ENCODE measurements around the gene PIK3CD. TPM values are rescaled to one million over a fixed set of nuclear protein-coding genes. Genes with fewer than 3 reads are reported as not detected.

PIK3CD gene
- polyA plus RNA-seq, 1 donor from 2014 or later = 4.2 TPM

- no peaks in the 10 kb centered on the region for H3K36me3 ChIP-seq (ENCODE audit: insufficient read depth, low read length)
- H3K79me2 ChIP-seq (replicated peaks; ENCODE audit: insufficient read depth, low read length) = no peaks in the 10 kb centered on the region
Observed at GRCh38 chr1:9610548-9610947, 41.0 kb upstream of the PIK3CD start.

GRCh38 chr1:9611716-9612115 lies 39.8 kb upstream of the PIK3CD start:
- Histone ChIP-seq H3K27me3 (ENCODE audit: insufficient read depth, low read depth, low read length) (no peaks in the 10 kb centered on the region), H4K20me1 (ENCODE audit: insufficient read depth) (no peaks in the 10 kb centered on the region), H3K9me2 (ENCODE audit: insufficient read depth, low read length) (no peaks in the 10 kb centered on the region), H3K9ac (ENCODE audit: low read length) (no peak overlapping the region), H3K4me2 (ENCODE audit: low read length) (no peak overlapping the region), H3K79me2 (replicated peaks; ENCODE audit: insufficient read depth, low read length) (no peaks in the 10 kb centered on the region), H3K9me3 (ENCODE audit: low read length) (no peaks in the 10 kb centered on the region), H2AFZ (ENCODE audit: low read depth, low read length) (no peak overlapping the region), H3K4me3 (ENCODE audit: low read length) (no peak overlapping the region), H3K27ac (ENCODE audit: low read length) (no peak overlapping the region), H3F3A (ENCODE audit: insufficient read depth, low read length, poor library complexity, severe bottlenecking) (no peaks in the 10 kb centered on the region), H3K36me3 (ENCODE audit: insufficient read depth, low read length) (no peaks in the 10 kb centered on the region)
- no peak for TF ChIP-seq SMC3 (conservative IDR thresholded peaks at IDR 0.05; ENCODE audit: poor library complexity)
- TF ChIP-seq CTCF (IDR thresholded peaks at IDR 0.05; ENCODE audit: poor library complexity, severe bottlenecking) = no peak
- no peak for TF ChIP-seq TAF1 (IDR thresholded peaks at IDR 0.05; ENCODE audit: low read depth)
- no peak for TF ChIP-seq POLR2AphosphoS5 (IDR thresholded peaks at IDR 0.05)
- no peak for TF ChIP-seq EZH2 (IDR thresholded peaks at IDR 0.05; ENCODE audit: borderline replicate concordance, insufficient read depth, low read length, poor library complexity, severe bottlenecking)
- TF ChIP-seq MXI1 (conservative IDR thresholded peaks at IDR 0.05; ENCODE audit: poor library complexity, severe bottlenecking) = no peak
- TF ChIP-seq EP300 (conservative IDR thresholded peaks at IDR 0.05; ENCODE audit: poor library complexity, severe bottlenecking) = no peak

More at GRCh38 chr1:9610548-9610947, 41.0 kb upstream of the PIK3CD start:
- TF ChIP-seq MXI1 (conservative IDR thresholded peaks at IDR 0.05; ENCODE audit: poor library complexity, severe bottlenecking) (no peak), TAF1 (IDR thresholded peaks at IDR 0.05; ENCODE audit: low read depth) (no peak), EZH2 (IDR thresholded peaks at IDR 0.05; ENCODE audit: borderline replicate concordance, insufficient read depth, low read length, poor library complexity, severe bottlenecking) (no peak), SMC3 (conservative IDR thresholded peaks at IDR 0.05; ENCODE audit: poor library complexity) (no peak), RAD21 (conservative IDR thresholded peaks at IDR 0.05) (no peak)
- no peaks in the 10 kb centered on the region for H3F3A ChIP-seq (ENCODE audit: insufficient read depth, low read length, poor library complexity, severe bottlenecking)
- no peaks in the 10 kb centered on the region for H3K9me3 ChIP-seq (ENCODE audit: low read length)
- no peak overlapping the region for H3K4me2 ChIP-seq (ENCODE audit: low read length)
- no peak overlapping the region for H3K27ac ChIP-seq (ENCODE audit: low read length)
- H3K9me2 ChIP-seq (ENCODE audit: insufficient read depth, low read length) = no peaks in the 10 kb centered on the region
- H3K4me3 ChIP-seq (ENCODE audit: low read length) = no peak overlapping the region
- H4K20me1 ChIP-seq (ENCODE audit: insufficient read depth) = no peaks in the 10 kb centered on the region
- no peak overlapping the region for H3K9ac ChIP-seq (ENCODE audit: low read length)
- no peaks in the 10 kb centered on the region for H3K27me3 ChIP-seq (ENCODE audit: insufficient read depth, low read depth, low read length)
- H2AFZ ChIP-seq (ENCODE audit: low read depth, low read length) = no peak overlapping the region

GRCh38 chr1:9612162-9612845 lies 39.2 kb upstream of the PIK3CD start:
- Histone ChIP-seq H3K36me3 (ENCODE audit: insufficient read depth, low read length) (no peaks in the 10 kb centered on the region), H3K9me3 (ENCODE audit: low read length) (no peaks in the 10 kb centered on the region), H4K20me1 (ENCODE audit: insufficient read depth) (no peaks in the 10 kb centered on the region), H3K4me3 (ENCODE audit: low read length) (no peak overlapping the region), H3K9ac (ENCODE audit: low read length) (no peak overlapping the region), H3K27ac (ENCODE audit: low read length) (no peak overlapping the region), H3K79me2 (replicated peaks; ENCODE audit: insufficient read depth, low read length) (no peaks in the 10 kb centered on the region), H3K27me3 (ENCODE audit: insufficient read depth, low read depth, low read length) (no peaks in the 10 kb centered on the region), H3K4me2 (ENCODE audit: low read length) (no peak overlapping the region), H2AFZ (ENCODE audit: low read depth, low read length) (no peak overlapping the region), H3K9me2 (ENCODE audit: insufficient read depth, low read length) (no peaks in the 10 kb centered on the region), H3F3A (ENCODE audit: insufficient read depth, low read length, poor library complexity, severe bottlenecking) (no peaks in the 10 kb centered on the region)
- no peak for TF ChIP-seq TAF1 (IDR thresholded peaks at IDR 0.05; ENCODE audit: low read depth)
- TF ChIP-seq MXI1 (conservative IDR thresholded peaks at IDR 0.05; ENCODE audit: poor library complexity, severe bottlenecking) = no peak
- no peak for TF ChIP-seq EP300 (conservative IDR thresholded peaks at IDR 0.05; ENCODE audit: poor library complexity, severe bottlenecking)
- no peak for TF ChIP-seq CTCF (IDR thresholded peaks at IDR 0.05; ENCODE audit: poor library complexity, severe bottlenecking)
- no peak for TF ChIP-seq POLR2AphosphoS5 (IDR thresholded peaks at IDR 0.05)
- TF ChIP-seq EZH2 (IDR thresholded peaks at IDR 0.05; ENCODE audit: borderline replicate concordance, insufficient read depth, low read length, poor library complexity, severe bottlenecking) = no peak
- no peak for TF ChIP-seq SMC3 (conservative IDR thresholded peaks at IDR 0.05; ENCODE audit: poor library complexity)
- no peak for TF ChIP-seq REST (IDR thresholded peaks at IDR 0.05; ENCODE audit: borderline replicate concordance)
- TF ChIP-seq RAD21 (conservative IDR thresholded peaks at IDR 0.05) = no peak
